ENCODE results near the gene SYT17. TPM values are rescaled to one million over a fixed set of nuclear protein-coding genes. Genes with fewer than 3 reads are reported as not detected.

The SYT17 gene
- total and polyA plus RNA-seq, 12 donors, result 1.1 to 6.5 (median 3.1) TPM

- intact Hi-C loops (cut with DNase I), result no loop called here
- no peak for TF ChIP-seq POLR2A (IDR thresholded peaks at IDR 0.05)
- no peak for TF ChIP-seq CTCF (IDR thresholded peaks at IDR 0.05)
- no peaks in the 10 kb centered on the region for H3K9me3 ChIP-seq (replicated peaks in 1 of 3)
- H3K27me3 ChIP-seq, result no peaks in the 10 kb centered on the region
- H3K27ac ChIP-seq, result no peak overlapping the region
- 78 to 91% (median 86%) methylated on average over 4 of the region's 4 CpGs for WGBS, 4 donors
- DNase-seq, result no peak
- no peak overlapping the region for H3K4me3 ChIP-seq
- no peaks in the 10 kb centered on the region for H3K4me1 ChIP-seq (replicated peaks in 1 of 2)
- H3K36me3 ChIP-seq (replicated peaks in 1 of 2), result no peaks in the 10 kb centered on the region
Measured at GRCh38 chr16:19235478-19235877, 67.4 kb downstream of the SYT17 start.

- Histone ChIP-seq H3K27ac (no peak overlapping the region), H3K9me3 (replicated peaks in 1 of 3) (no peaks in the 10 kb centered on the region), H3K4me1 (replicated peaks in 1 of 2) (no peaks in the 10 kb centered on the region), H3K27me3 (no peaks in the 10 kb centered on the region), H3K4me3 (no peak overlapping the region), H3K36me3 (replicated peaks in 1 of 2) (no peaks in the 10 kb centered on the region)
- intact Hi-C loops (cut with DNase I), result no loop called here
- 88 to 94% (median 94%) methylated on average over 4 of the region's 4 CpGs for WGBS, 4 donors
- TF ChIP-seq POLR2A (IDR thresholded peaks at IDR 0.05) (no peak), CTCF (IDR thresholded peaks at IDR 0.05) (no peak)
- no peak for DNase-seq
Measured at GRCh38 chr16:19235886-19236285, 67.8 kb downstream of the SYT17 start.

GRCh38 chr16:19236561-19237209 is 68.6 kb downstream of the SYT17 start:
- no peaks in the 10 kb centered on the region for H3K4me1 ChIP-seq (replicated peaks in 1 of 2)
- DNase-seq, result no peak
- H3K27ac ChIP-seq, result no peak overlapping the region
- no peak overlapping the region for H3K4me3 ChIP-seq
- no peaks in the 10 kb centered on the region for H3K9me3 ChIP-seq (replicated peaks in 1 of 3)
- 72 to 80% (median 75%) methylated on average over 4 of the region's 4 CpGs for WGBS, 4 donors
- no peak for TF ChIP-seq POLR2A (IDR thresholded peaks at IDR 0.05)
- intact Hi-C loops (cut with DNase I), result no loop called here
- H3K27me3 ChIP-seq, result no peaks in the 10 kb centered on the region
- H3K36me3 ChIP-seq (replicated peaks in 1 of 2), result no peaks in the 10 kb centered on the region

GRCh38 chr16:19238406-19238805 is 70.4 kb downstream of the SYT17 start:
- no peak for DNase-seq
- Histone ChIP-seq H3K36me3 (replicated peaks in 1 of 2) (no peaks in the 10 kb centered on the region), H3K4me1 (replicated peaks in 1 of 2) (no peaks in the 10 kb centered on the region), H3K4me3 (no peak overlapping the region), H3K9me3 (replicated peaks in 1 of 3) (no peaks in the 10 kb centered on the region), H3K27ac (no peak overlapping the region), H3K27me3 (no peaks in the 10 kb centered on the region)
- TF ChIP-seq POLR2A (IDR thresholded peaks at IDR 0.05) (no peak), CTCF (IDR thresholded peaks at IDR 0.05) (no peak)
- WGBS, 4 donors, result 86 to 92% (median 89%) methylated on average over 3 to 4 of the region's 4 CpGs
- intact Hi-C loops (cut with DNase I), result no loop called here

GRCh38 chr16:19239511-19240155 is 71.6 kb downstream of the SYT17 start:
- Histone ChIP-seq H3K27ac (no peak overlapping the region), H3K36me3 (replicated peaks in 1 of 2) (no peaks in the 10 kb centered on the region), H3K4me3 (no peak overlapping the region), H3K27me3 (no peaks in the 10 kb centered on the region), H3K4me1 (replicated peaks in 1 of 2) (no peaks in the 10 kb centered on the region), H3K9me3 (replicated peaks in 1 of 3) (no peaks in the 10 kb centered on the region)
- intact Hi-C loops (cut with DNase I), result no loop called here
- no peak for TF ChIP-seq POLR2A (IDR thresholded peaks at IDR 0.05)
- TF ChIP-seq CTCF (IDR thresholded peaks at IDR 0.05), result no peak
- 86 to 94% (median 92%) methylated on average over 10 to 13 of the region's 13 CpGs for WGBS, 4 donors
- DNase-seq, result no peak

Measured in adrenal gland (tissue), 12 donors.